ENCODE measurements around the gene IGFBP3. TPM values are rescaled to one million over a fixed set of nuclear protein-coding genes. Genes with fewer than 3 reads are reported as not detected.

IGFBP3 gene
- total and polyA plus RNA-seq, 2 of the 13 experiments (the other 11 are each of a cell fraction or from before 2014, with no cell fraction given), result 57.5 TPM; not detected in 1

GRCh38 chr7:45872116-45873034, 48.7 kb downstream of the IGFBP3 start (continued):
- TF ChIP-seq ZGPAT (CRISPR knock-in tag; IDR thresholded peaks at IDR 0.05) (0 out of 2 replicates have a peak, but pooled peaks have one; percentile 17), ZNF574 (CRISPR knock-in tag; IDR thresholded peaks at IDR 0.05) (peak; percentile 33; the same call in 1 of the 2 replicates), ZSCAN21 (CRISPR knock-in tag; IDR thresholded peaks at IDR 0.05; ENCODE audit: borderline replicate concordance) (0 out of 2 replicates have a peak, but pooled peaks have one; percentile 12), KAT8 (CRISPR knock-in tag; IDR thresholded peaks at IDR 0.05) (0 out of 2 replicates have a peak, but pooled peaks have one; percentile 32), FOXA3 (CRISPR knock-in tag; IDR thresholded peaks at IDR 0.05) (peak; percentile 47; the same call in 1 of the 2 replicates), SOX13 (IDR thresholded peaks at IDR 0.05) (no peak), SOX13 (CRISPR knock-in tag; conservative IDR thresholded peaks at IDR 0.05 in 1 of 2, IDR thresholded peaks at IDR 0.05 in 1 of 2) (peak in 1 of 2 experiments; percentile 23; a peak in 1 of 4 replicates), ETV5 (CRISPR knock-in tag; IDR thresholded peaks at IDR 0.05; ENCODE audit: borderline replicate concordance) (no peak), YEATS4 (CRISPR knock-in tag; IDR thresholded peaks at IDR 0.05; ENCODE audit: borderline replicate concordance) (no peak), STAG1 (CRISPR knock-in tag; IDR thresholded peaks at IDR 0.05) (peak; percentile 79), ZNF441 (CRISPR knock-in tag; IDR thresholded peaks at IDR 0.05; ENCODE audit: borderline replicate concordance) (0 out of 2 replicates have a peak, but pooled peaks have one; percentile 17), ZNF335 (CRISPR knock-in tag; IDR thresholded peaks at IDR 0.05) (0 out of 2 replicates have a peak, but pooled peaks have one; percentile 31), ZNF232 (CRISPR knock-in tag; IDR thresholded peaks at IDR 0.05; ENCODE audit: borderline replicate concordance) (no peak), FOXM1 (CRISPR knock-in tag; IDR thresholded peaks at IDR 0.05) (no peak), EED (CRISPR knock-in tag; IDR thresholded peaks at IDR 0.05) (peak; percentile 71; the same call in 1 of the 2 replicates), SCMH1 (CRISPR knock-in tag; IDR thresholded peaks at IDR 0.05; ENCODE audit: borderline replicate concordance) (no peak), HOMEZ (CRISPR knock-in tag; IDR thresholded peaks at IDR 0.05; ENCODE audit: low read depth) (0 out of 2 replicates have a peak, but pooled peaks have one; percentile 22), SAP130 (CRISPR knock-in tag; IDR thresholded peaks at IDR 0.05; ENCODE audit: low read depth) (0 out of 2 replicates have a peak, but pooled peaks have one; percentile 13), ZNF256 (CRISPR knock-in tag; conservative IDR thresholded peaks at IDR 0.05) (no peak), NRL (CRISPR knock-in tag; IDR thresholded peaks at IDR 0.05; ENCODE audit: borderline replicate concordance) (no peak), XRCC5 (optimal IDR thresholded peaks at IDR 0.05; ENCODE audit: low read length) (peak; percentile 67), ZNF343 (CRISPR knock-in tag; IDR thresholded peaks at IDR 0.05) (no peak), ZMAT3 (CRISPR knock-in tag; conservative IDR thresholded peaks at IDR 0.05) (peak; percentile 68; the same call in 1 of the 2 replicates), ZNF432 (CRISPR knock-in tag; IDR thresholded peaks at IDR 0.05; ENCODE audit: borderline replicate concordance) (no peak)

Measured in HepG2 (cell line).